NCI-H128 (cell line): Measurements from ENCODE around the gene FLNC.

ENCODE experiments used
- DNase-seq: peaks from one replicate; lab custom pipeline; 2025; ENCODE audit not compliant: unreplicated experiment; lab: John Stamatoyannopoulos, UW

The FLNC gene

DNA sequence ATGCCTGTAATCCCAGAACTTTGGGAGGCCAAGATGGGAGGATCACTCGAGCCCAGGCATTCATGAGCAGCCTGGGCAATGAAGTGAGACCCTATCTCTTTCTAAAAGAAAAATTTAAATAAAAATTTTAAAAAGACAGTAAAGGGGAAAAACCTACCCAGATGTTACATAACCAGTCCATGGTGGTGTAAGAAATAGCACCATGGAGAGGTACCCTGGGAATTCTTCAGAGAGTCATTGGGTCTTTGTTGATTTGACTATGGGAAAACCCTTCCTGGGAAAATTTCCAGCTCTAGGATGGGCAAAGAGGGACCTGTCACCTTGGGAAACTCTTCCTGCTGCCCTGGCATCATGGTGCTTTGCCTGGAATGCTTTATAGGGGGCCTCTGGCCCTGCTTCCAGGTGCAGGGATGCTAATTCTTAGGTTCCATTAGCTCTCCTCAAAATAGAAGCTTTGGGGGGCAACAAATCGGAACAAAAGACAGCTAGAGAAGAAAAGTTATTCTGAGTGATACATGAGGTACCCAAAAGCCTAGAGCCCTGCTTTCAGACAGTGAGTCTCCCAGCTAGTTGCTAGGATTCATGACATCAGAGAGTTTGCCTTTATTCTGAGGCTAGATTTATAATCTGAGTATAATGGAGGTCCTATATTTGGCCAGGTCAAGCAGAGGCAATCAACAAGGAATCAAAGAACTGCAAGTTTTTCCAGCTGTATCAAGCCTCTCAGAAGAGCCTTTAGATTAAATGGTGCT, 28.4 kb upstream of the FLNC start:
- no peak for DNase-seq

DNA sequence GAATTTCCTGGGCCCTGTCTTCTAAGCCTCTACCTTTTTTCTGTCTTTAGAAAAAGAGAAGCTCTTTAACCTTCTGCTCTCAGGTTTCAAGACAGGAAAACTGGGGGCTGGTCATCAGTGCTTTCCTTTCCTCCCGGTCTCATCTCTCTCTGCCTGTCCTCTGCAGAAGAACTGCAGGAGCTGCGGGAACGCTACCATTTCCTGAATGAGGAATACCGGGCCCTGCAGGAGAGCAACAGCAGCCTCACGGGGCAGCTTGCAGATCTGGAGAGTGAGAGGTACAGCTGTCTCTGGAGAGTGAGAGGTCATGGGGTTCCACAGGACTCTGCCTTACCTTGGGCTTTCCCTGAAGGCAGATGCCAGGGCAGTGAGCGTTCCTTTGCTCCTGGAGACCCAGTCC, 25.7 kb upstream of the FLNC start:
- DNase-seq: no peak

DNA sequence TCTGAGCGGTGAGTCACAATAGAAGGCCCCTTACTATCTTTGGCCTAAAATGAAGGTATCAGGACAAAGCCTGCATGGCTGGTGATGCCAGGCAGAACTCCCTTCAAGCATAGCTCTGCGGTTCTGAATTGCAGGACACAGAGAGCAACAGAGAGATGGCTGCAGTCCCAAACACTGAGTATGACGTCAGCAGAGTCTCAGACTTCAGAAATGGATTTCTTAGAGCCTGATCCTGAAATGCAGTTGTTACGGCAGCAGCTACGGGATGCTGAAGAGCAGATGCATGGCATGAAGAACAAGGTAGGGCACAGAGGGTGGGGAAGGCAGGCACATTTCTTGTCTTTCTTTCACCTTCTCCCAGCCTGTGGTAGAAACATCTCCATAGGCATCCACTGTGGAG, 25.0 kb upstream of the FLNC start:
- no peak for DNase-seq

DNA sequence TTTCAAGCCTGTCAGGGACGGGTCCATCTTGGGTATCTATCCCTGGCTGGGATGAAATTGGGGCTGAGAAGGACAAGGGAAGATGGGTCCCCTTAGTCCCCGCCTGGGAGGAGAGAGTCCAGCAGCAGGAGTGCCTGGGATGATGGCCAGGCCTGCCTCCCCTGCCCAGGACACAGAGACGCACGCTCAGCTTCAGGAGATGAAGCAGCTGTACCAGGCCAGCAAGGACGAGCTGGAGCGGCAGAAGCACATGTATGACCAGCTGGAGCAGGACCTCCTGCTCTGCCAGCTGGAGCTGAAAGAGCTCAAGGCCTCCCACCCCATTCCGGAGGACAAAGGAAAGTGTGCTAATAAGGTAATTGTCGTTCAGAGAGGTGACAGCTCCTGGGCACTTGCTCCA, 23.0 kb upstream of the FLNC start:
- DNase-seq: no peak

DNA sequence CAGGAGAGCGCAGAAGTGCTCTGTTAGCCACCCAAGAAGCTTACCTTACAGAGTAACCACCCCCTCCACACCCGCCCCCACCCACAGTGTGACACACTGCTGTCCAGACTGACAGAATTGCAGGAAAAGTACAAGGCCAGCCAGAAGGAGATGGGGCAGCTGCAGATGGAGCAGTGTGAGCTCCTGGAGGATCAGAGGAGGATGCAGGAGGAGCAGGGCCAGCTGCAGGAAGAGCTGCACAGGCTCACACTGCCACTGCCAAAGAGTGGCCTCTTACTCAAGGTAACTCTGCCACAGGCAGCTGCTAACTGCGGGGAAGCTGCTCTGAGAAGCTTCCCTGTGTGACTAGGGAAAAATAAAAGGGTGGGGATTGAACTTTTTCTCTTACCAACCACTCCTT, 20.8 kb upstream of the FLNC start:
- DNase-seq: no peak

DNA sequence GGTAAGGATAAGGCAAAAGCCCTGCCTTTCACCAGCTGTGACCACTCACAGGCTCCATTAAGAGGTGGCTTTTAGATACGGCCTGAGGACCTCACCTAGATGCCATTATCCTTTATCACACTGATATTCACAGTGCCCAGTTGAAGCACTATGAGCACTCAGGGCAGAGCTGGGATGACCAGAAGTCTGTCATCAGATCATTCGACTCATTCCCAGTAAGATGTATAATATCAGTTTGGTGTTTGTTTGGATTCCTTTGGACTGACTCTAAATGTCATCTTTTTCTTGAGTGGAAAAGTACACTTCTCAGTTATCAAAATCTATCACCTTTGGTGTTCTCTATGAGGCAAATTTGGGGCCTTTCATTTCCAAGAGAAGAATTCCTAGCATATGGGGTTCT, 19.7 kb upstream of the FLNC start:
- DNase-seq: no peak

DNA sequence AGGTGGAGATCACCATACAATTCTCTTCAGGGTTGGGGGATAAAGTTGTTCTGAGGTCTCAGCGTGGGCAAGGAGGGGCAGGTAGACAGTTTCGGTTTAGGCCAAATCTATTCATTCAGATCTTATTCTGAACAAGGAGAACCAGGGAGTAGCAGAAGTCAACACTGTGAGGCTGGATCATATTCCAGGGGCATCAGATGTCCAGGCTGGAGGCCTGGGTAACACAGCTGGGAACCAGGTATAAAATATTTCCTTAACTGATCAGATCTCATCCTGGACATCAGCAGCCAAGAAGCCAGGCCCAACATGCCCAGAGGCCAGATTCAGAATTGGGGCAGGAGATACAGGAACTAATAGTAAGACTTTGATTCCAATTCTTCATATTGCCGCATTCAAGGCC, 19.2 kb upstream of the FLNC start:
- no peak for DNase-seq

DNA sequence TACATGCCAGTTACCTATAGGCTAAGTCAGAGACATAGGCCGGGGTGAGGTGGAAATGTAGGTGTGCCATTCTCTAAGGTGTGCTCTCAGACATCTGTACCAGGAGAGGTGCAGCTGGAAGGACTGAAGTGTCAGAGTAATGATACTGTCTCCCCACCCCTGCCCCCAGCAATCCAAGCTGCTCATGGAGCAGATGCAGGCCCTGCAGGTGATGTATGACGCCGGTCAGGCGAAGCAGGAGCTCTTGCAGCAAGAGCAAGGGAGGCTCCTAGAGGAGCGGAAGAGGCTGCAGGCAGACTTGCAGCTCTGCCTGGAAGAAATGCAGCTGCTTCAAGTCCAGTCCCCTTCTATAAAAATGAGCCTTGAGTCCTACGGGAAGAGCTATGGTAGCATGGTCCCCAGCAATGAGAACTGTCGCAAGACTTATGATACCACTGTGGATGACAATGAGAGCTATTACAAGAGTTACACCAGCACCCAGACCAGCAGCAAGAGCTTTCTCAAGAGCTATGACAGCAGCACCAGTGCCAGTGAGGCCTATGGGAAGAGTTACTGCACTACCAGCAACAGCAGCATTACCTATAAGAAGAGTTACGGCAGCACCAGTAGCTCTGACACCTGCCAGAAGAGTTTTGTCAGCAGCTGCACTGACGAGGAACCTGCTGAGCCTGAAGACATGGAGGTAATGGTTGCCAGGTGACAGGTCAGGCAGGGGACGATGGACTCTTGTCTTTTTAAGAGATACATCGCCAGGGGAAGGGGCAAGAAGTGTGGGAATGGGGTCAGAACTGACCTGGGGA, 18.4 kb upstream of the FLNC start:
- no peak for DNase-seq

DNA sequence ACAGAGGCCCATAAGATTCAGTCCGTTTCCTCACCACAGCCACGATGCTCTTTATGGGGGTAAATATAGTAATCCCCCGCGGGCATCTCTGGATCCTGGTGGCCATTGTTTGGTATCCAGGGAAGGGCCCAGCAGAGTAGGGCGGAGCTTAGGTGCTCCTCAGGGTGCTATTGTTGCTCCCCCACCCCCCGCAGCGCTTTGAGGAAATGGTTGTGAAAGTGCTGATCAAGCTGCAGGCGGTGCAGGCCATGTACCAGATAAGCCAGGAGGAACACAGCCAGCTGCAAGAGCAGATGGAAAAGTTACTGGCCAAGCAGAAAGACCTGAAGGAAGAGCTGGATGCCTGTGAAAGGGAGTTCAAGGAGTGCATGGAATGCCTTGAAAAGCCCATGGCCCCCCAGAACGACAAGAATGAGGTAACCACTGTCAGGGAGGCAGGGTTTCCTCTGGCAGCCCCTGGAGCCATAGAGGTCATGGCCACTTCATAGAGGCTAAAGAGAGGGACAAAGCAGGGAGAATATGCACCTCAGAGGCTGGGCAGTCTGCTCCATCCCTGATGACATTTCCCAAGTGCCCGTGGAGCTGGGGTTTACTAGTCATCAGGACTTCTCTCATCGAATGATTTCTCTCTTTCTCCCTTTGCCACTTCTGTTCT, 17.6 kb upstream of the FLNC start:
- no peak for DNase-seq

DNA sequence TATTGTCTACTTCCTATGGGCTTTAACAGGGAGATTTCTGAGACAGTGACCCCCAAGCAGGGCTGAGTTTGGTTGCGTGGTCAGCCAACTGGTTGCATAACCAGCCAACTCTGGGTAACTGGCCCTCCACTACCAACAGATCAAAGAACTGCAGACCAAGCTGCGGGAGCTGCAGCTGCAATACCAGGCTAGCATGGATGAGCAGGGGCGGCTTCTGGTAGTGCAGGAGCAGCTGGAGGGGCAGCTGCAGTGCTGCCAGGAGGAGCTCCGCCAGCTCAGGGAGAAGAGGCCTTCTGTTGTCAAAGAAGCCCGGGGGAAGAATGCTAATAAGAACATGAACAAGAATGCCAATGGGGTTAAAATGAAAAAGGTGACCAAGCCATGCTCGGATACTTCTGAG, 15.7 kb upstream of the FLNC start:
- no peak for DNase-seq

DNA sequence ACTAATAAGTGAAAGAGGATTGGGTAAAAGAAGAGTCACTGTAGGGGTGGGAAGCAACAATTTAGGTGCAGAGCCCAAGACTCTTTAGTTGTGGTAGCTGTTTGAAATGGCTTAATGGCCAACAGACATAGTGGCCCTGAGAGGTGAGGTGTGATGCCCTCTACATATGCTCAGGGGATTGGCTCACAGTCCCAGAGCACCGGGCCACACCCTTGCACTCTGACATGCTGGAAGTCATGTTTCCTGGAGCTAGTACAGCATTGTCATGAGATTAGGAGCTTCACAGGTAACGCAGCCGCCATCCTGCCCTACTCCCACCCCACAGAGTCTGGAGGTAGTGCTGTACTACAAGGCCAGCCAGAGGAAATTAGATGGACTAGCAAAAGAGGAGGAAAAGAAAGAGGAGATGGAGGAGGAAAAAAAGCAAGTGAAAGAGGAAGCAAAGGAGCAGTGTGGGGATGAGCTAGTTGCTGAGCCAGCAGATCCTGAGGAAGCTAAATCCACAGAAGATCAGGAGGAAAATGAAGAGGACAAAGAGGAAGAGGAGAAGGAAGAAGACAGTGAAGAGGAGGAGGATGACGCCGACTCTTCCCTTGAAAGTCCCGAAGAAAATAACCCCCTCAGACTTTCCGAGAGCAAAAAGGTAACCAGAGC, 14.8 kb upstream of the FLNC start:
- DNase-seq: no peak

DNA sequence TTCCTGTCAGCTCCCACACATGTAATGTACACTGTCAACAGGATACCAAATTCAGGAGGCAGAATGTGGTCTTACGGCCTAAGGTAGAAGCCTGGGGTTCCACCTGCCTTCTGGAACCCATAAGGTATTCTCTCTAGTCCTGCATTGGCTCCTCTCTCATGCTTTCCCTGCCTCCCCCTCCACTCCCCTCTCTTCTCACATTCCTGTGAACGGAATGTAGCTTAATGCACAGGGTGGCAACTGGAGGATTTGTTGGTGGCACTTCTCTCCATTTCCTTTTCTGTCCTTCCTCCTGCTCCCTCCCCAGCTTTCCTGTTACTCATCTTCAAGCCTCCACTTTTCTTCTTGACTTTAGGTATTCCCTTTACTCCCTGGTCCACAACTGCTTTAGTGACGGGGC, 11.5 kb upstream of the FLNC start:
- no peak for DNase-seq

DNA sequence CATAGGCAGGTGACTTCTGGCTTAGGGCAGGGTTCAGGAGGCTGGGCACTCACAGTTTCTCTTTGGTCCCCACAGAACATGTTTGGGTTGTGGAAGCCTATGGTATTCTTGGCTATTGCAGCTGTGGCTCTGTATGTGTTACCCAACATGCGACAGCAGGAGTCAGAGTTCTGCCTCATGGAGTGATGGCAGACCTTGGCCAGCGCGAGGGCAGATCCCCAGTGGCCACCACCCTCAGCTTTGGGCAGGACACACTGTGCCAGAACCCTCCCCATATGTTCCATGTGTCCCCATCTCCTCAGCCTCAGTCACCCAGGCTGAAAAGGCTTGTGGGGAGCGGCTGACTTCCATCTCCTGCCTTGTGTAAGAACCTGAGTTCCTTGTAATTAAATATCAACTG, 8.5 kb upstream of the FLNC start:
- DNase-seq: no peak

DNA sequence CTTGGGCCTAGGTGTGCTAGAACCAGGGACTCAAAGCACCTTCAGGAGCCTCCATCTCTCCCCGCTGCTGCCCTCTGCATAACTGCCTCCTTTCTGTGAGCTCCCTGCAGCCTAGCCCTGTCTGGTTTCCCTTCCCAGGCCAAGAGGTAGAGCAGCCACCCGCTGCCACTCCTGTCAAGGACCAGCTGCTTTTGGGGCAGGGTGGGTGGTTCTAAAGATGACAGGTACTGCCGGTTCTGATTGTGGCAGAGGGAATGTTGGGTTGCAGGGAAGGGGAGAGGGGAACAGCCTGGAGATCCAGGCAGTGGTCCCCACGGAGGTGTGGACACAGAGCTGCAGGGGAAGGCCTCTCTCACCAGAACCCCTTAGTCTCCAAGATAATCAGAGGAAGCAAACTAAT, 3.7 kb upstream of the FLNC start:
- no peak for DNase-seq

DNA sequence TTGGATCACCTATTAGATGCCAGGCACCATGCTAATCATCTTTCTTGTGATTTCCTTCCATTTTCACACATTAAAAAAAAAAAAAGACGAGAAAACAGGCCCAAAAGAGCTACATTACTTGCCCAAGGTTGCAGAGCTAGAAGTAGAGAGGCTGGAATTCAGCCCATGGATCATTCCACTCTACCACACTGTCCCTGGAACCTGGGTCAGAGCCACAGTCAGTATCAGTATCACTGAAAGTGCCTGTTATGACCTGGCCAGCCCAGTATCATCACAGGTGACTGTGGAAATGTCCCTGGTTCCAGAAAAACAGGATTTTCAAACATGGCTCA, 3.3 kb upstream of the FLNC start:
- DNase-seq: no peak

DNA sequence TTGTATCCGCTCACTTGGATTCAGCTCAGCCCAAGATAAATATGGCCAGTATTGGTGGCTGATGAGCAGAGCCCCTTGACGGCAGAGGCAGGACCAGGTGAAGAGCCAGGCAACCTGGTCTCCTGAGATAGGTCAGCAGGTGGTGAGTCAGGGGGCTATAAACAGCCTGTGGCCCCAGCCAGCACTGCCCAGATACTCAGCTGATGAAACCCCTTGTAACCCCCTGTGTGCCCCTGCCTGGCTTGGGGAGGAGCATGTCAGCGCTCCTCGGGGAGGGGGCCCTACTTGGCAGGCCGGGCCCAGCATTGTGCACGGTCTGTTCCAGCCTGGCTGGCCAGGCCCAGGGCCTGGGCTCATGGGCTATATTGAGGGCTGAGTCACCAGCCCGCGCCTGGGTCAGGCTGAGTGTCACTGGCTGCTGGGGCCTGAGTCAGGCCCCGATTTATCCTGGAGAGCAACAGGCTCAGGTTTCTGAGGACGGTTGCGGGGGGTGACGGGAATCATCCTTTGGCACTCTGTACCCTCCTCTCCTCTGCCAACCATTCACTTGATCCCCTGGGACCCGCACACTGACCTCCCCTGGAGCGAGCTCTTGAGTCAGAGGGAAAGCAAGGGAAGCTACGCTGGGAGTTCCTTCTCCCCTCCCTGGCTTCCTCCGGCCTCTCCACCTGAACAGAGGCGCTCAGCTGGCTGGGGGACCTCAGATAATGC, 2.8 kb upstream of the FLNC start:
- no peak for DNase-seq

DNA sequence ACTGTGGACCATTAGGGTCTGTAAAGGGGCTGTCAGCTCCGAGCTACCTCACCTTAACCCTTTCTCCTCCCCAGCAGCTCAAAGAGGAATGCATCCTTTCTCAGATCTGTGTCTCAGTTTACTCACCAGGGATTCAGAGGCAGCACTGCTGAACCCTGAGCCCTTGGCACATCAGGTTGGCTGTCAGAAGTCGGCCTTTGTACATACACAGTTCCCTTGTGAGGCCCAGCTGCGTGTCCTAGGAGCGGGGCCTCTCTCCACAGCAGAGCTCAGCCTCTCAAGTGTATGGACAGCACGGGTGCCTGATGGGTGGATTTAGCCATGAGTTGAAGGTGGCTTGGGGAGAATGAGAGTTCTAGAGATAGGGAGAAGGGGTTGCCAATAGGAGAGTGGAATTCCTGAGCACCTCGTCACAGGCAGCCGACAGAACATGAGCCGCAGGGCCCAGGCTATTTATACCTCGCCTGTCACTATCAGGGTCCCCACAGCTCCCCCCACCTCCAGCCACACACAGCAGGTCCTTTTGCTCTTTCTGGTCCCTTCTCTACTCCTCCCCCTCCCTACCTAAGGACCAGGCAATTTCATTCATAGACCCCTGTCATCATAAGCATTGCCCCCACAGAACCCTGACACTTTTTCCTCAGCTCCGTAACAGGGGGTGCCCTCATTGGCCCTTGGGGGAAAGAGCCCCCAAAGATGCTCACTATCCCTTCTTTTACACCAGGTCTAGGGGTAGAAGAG, 2.1 kb upstream of the FLNC start:
- DNase-seq: no peak

DNA sequence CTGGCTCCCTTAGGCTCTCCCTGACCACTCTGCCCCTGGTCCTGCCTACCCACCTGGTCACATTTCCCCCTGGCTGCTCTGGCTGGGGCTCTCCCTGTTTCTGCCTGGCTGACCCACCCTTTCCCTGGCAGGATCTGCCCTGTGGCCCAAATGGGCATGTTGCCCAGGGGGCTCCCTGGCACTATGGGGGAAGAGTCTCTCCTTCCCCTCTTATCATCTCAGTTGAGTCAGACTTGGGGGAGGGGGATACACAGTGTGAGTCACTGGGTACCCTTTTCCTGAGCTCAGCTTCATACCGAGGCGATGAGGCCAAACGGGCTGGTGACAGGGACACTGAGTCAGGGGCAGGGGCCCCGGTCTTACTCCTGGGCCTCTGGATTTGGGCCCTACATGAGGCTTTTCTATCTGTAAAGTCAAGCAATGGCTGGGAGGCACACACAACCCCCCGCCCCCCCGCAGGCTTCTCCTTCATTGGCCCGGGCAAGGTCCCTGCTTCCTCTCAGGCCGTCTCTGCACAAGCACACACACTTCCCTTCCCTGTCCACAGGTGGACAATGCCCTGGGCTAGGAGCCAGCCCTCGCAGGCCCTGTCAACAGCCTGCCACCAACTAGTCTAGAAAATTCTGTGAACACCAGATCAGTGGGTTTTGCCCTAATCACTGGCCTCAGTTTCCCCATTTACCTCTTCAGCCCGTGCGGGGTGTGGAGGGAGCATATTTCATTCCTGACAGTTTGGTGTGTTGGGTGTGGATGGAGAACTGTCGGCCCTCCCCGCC, 627 bp upstream of the FLNC start:
- no peak for DNase-seq

DNA sequence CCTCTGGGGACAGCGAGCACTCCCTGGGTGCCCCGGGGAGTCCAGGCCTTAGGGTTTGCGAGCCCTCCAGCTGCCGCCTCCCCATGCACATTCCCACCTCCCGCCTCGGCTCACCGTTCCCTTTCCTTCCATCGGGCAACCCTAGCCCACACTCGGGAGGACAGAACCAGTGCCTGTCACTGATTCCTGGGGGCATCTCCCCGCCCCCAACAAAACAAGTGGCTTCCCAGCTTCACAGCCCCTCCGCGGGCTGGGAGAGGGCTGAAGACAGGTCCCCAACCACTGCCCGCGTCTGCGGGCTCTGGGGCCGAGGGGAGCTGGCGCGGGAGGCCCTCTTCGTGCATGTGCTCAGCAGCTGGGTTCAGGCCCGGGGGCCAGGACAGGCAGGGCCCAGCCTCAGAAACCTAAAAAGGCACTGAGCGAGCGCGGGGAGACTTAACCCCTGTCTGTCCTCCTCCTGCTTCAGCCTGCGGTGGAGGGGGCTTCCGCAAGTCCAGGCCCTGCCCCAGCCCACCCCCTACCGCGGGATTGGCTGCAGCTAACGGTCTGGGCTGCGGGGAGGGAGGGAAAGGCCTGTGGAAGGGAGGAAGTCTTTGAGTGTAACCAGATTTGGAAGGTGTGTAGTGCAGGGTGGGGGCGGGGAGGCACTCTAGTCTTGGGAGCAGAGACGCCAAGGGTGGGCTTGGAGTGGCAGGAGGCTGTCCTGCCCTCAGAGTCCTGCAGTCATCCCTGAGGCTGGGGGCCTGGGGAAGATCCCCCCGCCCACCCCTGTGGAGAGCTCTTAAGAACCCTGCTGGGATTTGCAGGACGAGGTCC, 1.2 kb downstream of the FLNC start:
- no peak for DNase-seq
